SH-SY5Y (cell line): ENCODE measurements around the gene CSNK1G2.

Experiments
- GATA2 ChIP-seq: IDR thresholded peaks from 2 replicates; pipeline ENCODE4 v1.6.1; 2011; ENCODE audit warnings: mild to moderate bottlenecking, low read depth, low read length
- GATA3 ChIP-seq: IDR thresholded peaks from 2 replicates; pipeline ENCODE4 v1.6.1; 2011; ENCODE audit warnings: low read depth, mild to moderate bottlenecking, low read length, moderate library complexity

DNA sequence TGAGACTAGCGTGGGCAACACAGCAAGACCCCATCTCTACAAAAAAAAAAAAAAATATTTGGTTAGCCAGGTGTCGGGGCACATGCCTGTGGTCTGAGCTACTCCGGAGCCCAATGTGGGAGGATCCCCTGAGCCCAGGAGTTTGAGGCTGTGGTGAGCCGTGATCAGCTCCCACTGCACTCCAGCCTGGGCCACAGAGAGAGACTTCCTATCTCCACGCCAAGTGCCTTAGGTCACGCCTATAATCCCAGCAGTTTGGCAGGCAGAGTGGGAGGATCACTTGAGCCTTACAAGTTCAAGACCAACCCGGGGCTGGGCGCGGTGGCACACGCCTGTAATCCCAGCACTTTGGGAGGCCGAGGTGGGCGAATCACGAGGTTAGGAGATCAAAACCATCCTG, 44.5 kb upstream of the CSNK1G2 start:
- TF ChIP-seq GATA3 (no peak), GATA2 (no peak)
